Mesenchymal stem cell (in vitro differentiated cells and primary cell): ENCODE results near the gene PI4K2A.
A peak's percentile ranks its signal among the peaks of the same experiment; 100 is the strongest.

Source experiments
- DNase-seq: peaks from one replicate; pipeline ENCODE4 v3.0.0-alpha.2; 2013
- H2AFZ ChIP-seq: one replicate; pipeline ENCODE4 v1.6.1; 2013; ENCODE audit warnings: low read depth, mild to moderate bottlenecking, control low read depth, inconsistent platforms, low read length, moderate library complexity
- H2AK5ac ChIP-seq: 2 replicates; pipeline ENCODE4 v1.6.1; 2013; ENCODE audit warnings: low read length, moderate library complexity, mild to moderate bottlenecking, inconsistent platforms; ENCODE audit not compliant: severe bottlenecking
- H2BK120ac ChIP-seq: one replicate; pipeline ENCODE4 v1.6.1; 2013; ENCODE audit warnings: low read depth, mild to moderate bottlenecking, inconsistent platforms, low read length, moderate library complexity
- H2BK12ac ChIP-seq, 2 experiments: one replicate each; pipeline ENCODE4 v1.6.1; 2013; ENCODE audit warnings: inconsistent platforms in 2 of 2, low read length in 2 of 2, mild to moderate bottlenecking in 2 of 2, moderate library complexity in 2 of 2, control low read depth in 1 of 2
- H2BK15ac ChIP-seq: one replicate; pipeline ENCODE4 v1.6.1; 2013; ENCODE audit warnings: mild to moderate bottlenecking, low read depth, inconsistent platforms; ENCODE audit not compliant: poor library complexity, severe bottlenecking
- H2BK5ac ChIP-seq: 2 replicates; pipeline ENCODE4 v1.6.1; 2013; ENCODE audit warnings: low read depth, mild to moderate bottlenecking, low read length, control low read depth, inconsistent platforms; ENCODE audit not compliant: poor library complexity, severe bottlenecking
- H3K14ac ChIP-seq, 2 experiments: one replicate each; pipeline ENCODE4 v1.6.1; 2013; ENCODE audit warnings: inconsistent platforms in 2 of 2, low read length in 2 of 2, control low read depth in 1 of 2, mild to moderate bottlenecking in 1 of 2, moderate library complexity in 1 of 2
- H3K18ac ChIP-seq, 2 experiments: one replicate each; pipeline ENCODE4 v1.6.1; 2013; ENCODE audit warnings: inconsistent platforms in 2 of 2, low read length in 2 of 2, control low read depth in 1 of 2, low read depth in 1 of 2, mild to moderate bottlenecking in 1 of 2
- H3K23ac ChIP-seq, 2 experiments: one replicate each; pipeline ENCODE4 v1.6.1; 2013; ENCODE audit warnings: inconsistent platforms in 2 of 2, low read length in 2 of 2, mild to moderate bottlenecking in 2 of 2, moderate library complexity in 2 of 2, control low read depth in 1 of 2
- H3K27ac ChIP-seq: 2 replicates; pipeline ENCODE4 v1.5.1; 2013; ENCODE audit warnings: mild to moderate bottlenecking, moderate library complexity, low read length, control low read depth, inconsistent platforms; ENCODE audit not compliant: poor library complexity, severe bottlenecking
- H3K27me3 ChIP-seq, 2 experiments: 2 replicates each; pipeline versions ENCODE4 v1.6.1 to v1.7.0; 2013; ENCODE audit warnings: low read length in 2 of 2, mild to moderate bottlenecking in 2 of 2, moderate library complexity in 2 of 2, control low read depth in 1 of 2, inconsistent platforms in 1 of 2; ENCODE audit not compliant: control insufficient read depth in 1 of 2, insufficient read depth in 1 of 2
- H3K36me3 ChIP-seq, 2 experiments: 2 replicates each; pipeline versions ENCODE4 v1.6.1 to v1.7.0; 2013; ENCODE audit warnings: low read length in 2 of 2, control low read depth in 1 of 2, inconsistent platforms in 1 of 2, low read depth in 1 of 2, mild to moderate bottlenecking in 1 of 2; ENCODE audit not compliant: insufficient read depth in 2 of 2, control insufficient read depth in 1 of 2
- H3K4ac ChIP-seq, 2 experiments: one replicate each; pipeline ENCODE4 v1.6.1; 2013; ENCODE audit warnings: inconsistent platforms in 2 of 2, low read length in 2 of 2, mild to moderate bottlenecking in 2 of 2, moderate library complexity in 2 of 2, control low read depth in 1 of 2, low read depth in 1 of 2
- H3K4me1 ChIP-seq: 2 replicates; pipeline ENCODE4 v1.6.1; 2013; ENCODE audit warnings: low read depth, low read length, control low read depth; ENCODE audit not compliant: control insufficient read depth, insufficient read depth
- H3K4me2 ChIP-seq: 2 replicates; pipeline ENCODE4 v1.6.1; 2013; ENCODE audit warnings: low read length, mild to moderate bottlenecking, inconsistent platforms; ENCODE audit not compliant: poor library complexity, severe bottlenecking
- H3K4me3 ChIP-seq, 2 experiments: 2 replicates each; pipeline versions ENCODE4 v1.5.1 to v1.7.0; 2013; ENCODE audit warnings: low read length in 2 of 2, mild to moderate bottlenecking in 2 of 2, control low read depth in 1 of 2, low read depth in 1 of 2; ENCODE audit not compliant: insufficient read depth in 1 of 2
- H3K79me1 ChIP-seq: replicated peaks from 2 replicates; pipeline ENCODE4 v1.6.1; 2013; ENCODE audit warnings: mild to moderate bottlenecking, control low read depth, low read length, inconsistent platforms; ENCODE audit not compliant: poor library complexity, severe bottlenecking
- H3K9ac ChIP-seq: 2 replicates; pipeline ENCODE4 v1.7.0; 2013; ENCODE audit warnings: mild to moderate bottlenecking, low read length, moderate library complexity
- H3K9me3 ChIP-seq: 2 replicates; pipeline ENCODE4 v1.7.0; 2013; ENCODE audit warnings: mild to moderate bottlenecking, low read length; ENCODE audit not compliant: control insufficient read depth
- H4K8ac ChIP-seq: one replicate; pipeline ENCODE4 v1.6.1; 2013; ENCODE audit warnings: inconsistent platforms, mild to moderate bottlenecking, low read length, moderate library complexity
- H4K91ac ChIP-seq: one replicate; pipeline ENCODE4 v1.6.1; 2013; ENCODE audit warnings: mild to moderate bottlenecking, low read length, inconsistent platforms
- WGBS: methylation state at CpG from one replicate; pipeline ENCODE4 v1.1.7; 2013; ENCODE audit warnings: mixed read lengths; 5-methylcytosine and 5-hydroxymethylcytosine counted together

PI4K2A gene

GRCh38 chr10:97596101-97597082, 44.1 kb upstream of the PI4K2A start:
- no peaks in the 10 kb centered on the region for H3K27me3 ChIP-seq
- no peak overlapping the region for H3K4me2 ChIP-seq
- H2AFZ ChIP-seq, result peak overlapping the region; percentile 29
- peak overlapping the region in 1 of 2 experiments; percentile 15 for H3K4me3 ChIP-seq
- H3K9ac ChIP-seq, result peak overlapping the region; percentile 81
- DNase-seq, result peak; percentile 90
- peak overlapping the region; percentile 64 for H3K27ac ChIP-seq
- no peak overlapping the region for H4K91ac ChIP-seq
- H2BK5ac ChIP-seq, result no peak overlapping the region
- no peak overlapping the region for H3K23ac ChIP-seq
- no peak overlapping the region for H2BK120ac ChIP-seq
- H3K79me1 ChIP-seq, result no peaks in the 10 kb centered on the region
- H4K8ac ChIP-seq, result peak overlapping the region; percentile 2
- H3K4ac ChIP-seq, result no peak overlapping the region
- H3K9me3 ChIP-seq, result no peaks in the 10 kb centered on the region
- peak overlapping the region in 1 of 2 experiments; percentile 48 for H3K18ac ChIP-seq
- WGBS, result 35% methylated on average over 9 of the region's 10 CpGs
- peak overlapping the region; percentile 23 for H2AK5ac ChIP-seq
- peak overlapping the region in 1 of 2 experiments; percentile 29 for H2BK12ac ChIP-seq
- H2BK15ac ChIP-seq, result no peak overlapping the region
- H3K4me1 ChIP-seq, result peaks cover 15% of the 10 kb centered on the region
- H3K36me3 ChIP-seq, result peaks cover 0 to 13% of the 10 kb centered on the region in 2 experiments
- peak overlapping the region in 1 of 2 experiments; percentile 26 for H3K14ac ChIP-seq

GRCh38 chr10:97597778-97598177, 42.7 kb upstream of the PI4K2A start:
- DNase-seq, result no peak
- H2BK5ac ChIP-seq, result no peak overlapping the region
- no peak overlapping the region for H2BK120ac ChIP-seq
- H2AK5ac ChIP-seq, result peak overlapping the region; percentile 80
- no peak overlapping the region for H3K23ac ChIP-seq
- H2BK15ac ChIP-seq, result no peak overlapping the region
- no peak overlapping the region for H2AFZ ChIP-seq
- H3K27me3 ChIP-seq, result no peaks in the 10 kb centered on the region
- H3K9me3 ChIP-seq, result no peaks in the 10 kb centered on the region
- 86% methylated on average over 2 of the region's 2 CpGs for WGBS
- H3K18ac ChIP-seq, result no peak overlapping the region
- H2BK12ac ChIP-seq, result no peak overlapping the region
- H4K91ac ChIP-seq, result no peak overlapping the region
- no peak overlapping the region for H4K8ac ChIP-seq
- H3K14ac ChIP-seq, result no peak overlapping the region
- H3K4me3 ChIP-seq, result no peak overlapping the region
- no peak overlapping the region for H3K4ac ChIP-seq
- H3K36me3 ChIP-seq, result peaks cover 0 to 18% of the 10 kb centered on the region in 2 experiments
- H3K4me2 ChIP-seq, result no peak overlapping the region
- H3K4me1 ChIP-seq, result peaks cover 15% of the 10 kb centered on the region
- H3K9ac ChIP-seq, result peak overlapping the region; percentile 81
- no peaks in the 10 kb centered on the region for H3K79me1 ChIP-seq
- H3K27ac ChIP-seq, result peak overlapping the region; percentile 15

- H3K14ac ChIP-seq, result no peak overlapping the region
- no peak overlapping the region for H3K23ac ChIP-seq
- peaks cover 0 to 18% of the 10 kb centered on the region in 2 experiments for H3K36me3 ChIP-seq
- H2BK12ac ChIP-seq, result no peak overlapping the region
- 98% methylated on average over 19 of the region's 19 CpGs for WGBS
- H3K4me3 ChIP-seq, result no peak overlapping the region
- no peak for DNase-seq
- no peak overlapping the region for H2BK5ac ChIP-seq
- no peak overlapping the region for H3K18ac ChIP-seq
- H2AFZ ChIP-seq, result no peak overlapping the region
- H3K9ac ChIP-seq, result no peak overlapping the region
- H2BK120ac ChIP-seq, result no peak overlapping the region
- H3K4me1 ChIP-seq, result peaks cover 13% of the 10 kb centered on the region
- no peaks in the 10 kb centered on the region for H3K9me3 ChIP-seq
- H3K27ac ChIP-seq, result no peak overlapping the region
- no peak overlapping the region for H4K91ac ChIP-seq
- H2AK5ac ChIP-seq, result no peak overlapping the region
- H3K27me3 ChIP-seq, result no peaks in the 10 kb centered on the region
- no peaks in the 10 kb centered on the region for H3K79me1 ChIP-seq
- no peak overlapping the region for H3K4ac ChIP-seq
- H3K4me2 ChIP-seq, result no peak overlapping the region
- no peak overlapping the region for H2BK15ac ChIP-seq
- no peak overlapping the region for H4K8ac ChIP-seq
Measured at GRCh38 chr10:97598407-97599271, 41.8 kb upstream of the PI4K2A start.

GRCh38 chr10:97599272-97599619, 41.2 kb upstream of the PI4K2A start:
- Histone ChIP-seq H2AFZ (no peak overlapping the region), H3K27ac (no peak overlapping the region), H3K79me1 (no peaks in the 10 kb centered on the region), H2BK15ac (no peak overlapping the region), H3K14ac (no peak overlapping the region), H3K27me3 (no peaks in the 10 kb centered on the region), H3K4me1 (peaks cover 12% of the 10 kb centered on the region), H4K91ac (no peak overlapping the region), H2BK12ac (no peak overlapping the region), H3K9me3 (no peaks in the 10 kb centered on the region), H3K4ac (no peak overlapping the region), H2BK120ac (no peak overlapping the region), H3K4me2 (no peak overlapping the region), H3K36me3 (peaks cover 0 to 18% of the 10 kb centered on the region in 2 experiments), H3K9ac (no peak overlapping the region), H3K4me3 (no peak overlapping the region), H4K8ac (no peak overlapping the region), H2AK5ac (no peak overlapping the region), H2BK5ac (no peak overlapping the region), H3K18ac (no peak overlapping the region), H3K23ac (no peak overlapping the region)
- 94% methylated on average over 6 of the region's 6 CpGs for WGBS
- no peak for DNase-seq
